HL-60 (cell line): Measurements from ENCODE around the gene EBI3.
A peak's percentile ranks its signal among the peaks of the same experiment; 100 is the strongest.

ENCODE experiments used
- DNase-seq, 2 experiments: peaks; one replicate each; pipeline ENCODE4 v3.0.0-alpha.2; 2010 to 2020; ENCODE audit warnings: low read depth in 1 of 2, low spot score in 1 of 2
- H3K27ac ChIP-seq: fragments of 250-450 bp; sonication (Bioruptor Pico); replicated peaks from 2 replicates; pipeline ENCODE4 v1.5.1; 2020; ENCODE audit warnings: mild to moderate bottlenecking, moderate library complexity
- H3K27me3 ChIP-seq: fragments of 250-450 bp; sonication (Bioruptor Pico); 2 replicates; pipeline ENCODE4 v1.5.1; 2021; ENCODE audit warnings: mild to moderate bottlenecking, moderate library complexity; ENCODE audit not compliant: insufficient read depth, poor library complexity, severe bottlenecking
- H3K4me3 ChIP-seq: replicated peaks from 2 replicates; pipeline ENCODE4 v1.5.1; 2011; ENCODE audit warnings: mild to moderate bottlenecking, control low read depth, low read length; ENCODE audit not compliant: insufficient read depth
- CTCF ChIP-seq: IDR thresholded peaks from one replicate; pipeline ENCODE4 v1.5.1; 2011; ENCODE audit warnings: low read length, control low read depth, inconsistent platforms; ENCODE audit not compliant: insufficient read depth
- GABPA ChIP-seq: IDR thresholded peaks from 2 replicates; pipeline ENCODE4 v1.6.1; 2012; ENCODE audit warnings: low read depth
- POLR2AphosphoS5 ChIP-seq: IDR thresholded peaks from 2 replicates; pipeline ENCODE4 v1.6.1; 2012; ENCODE audit warnings: low read depth
- REST ChIP-seq: IDR thresholded peaks from 2 replicates; pipeline ENCODE4 v1.6.1; 2012; ENCODE audit warnings: low read depth; ENCODE audit not compliant: insufficient replicate concordance
- SPI1 ChIP-seq: IDR thresholded peaks from 2 replicates; pipeline ENCODE4 v1.6.1; 2012; ENCODE audit warnings: low read depth, mild to moderate bottlenecking, borderline replicate concordance

The EBI3 gene

GRCh38 chr19:4258181-4258580 is 28.9 kb downstream of the EBI3 start:
- DNase-seq, result no peak
- TF ChIP-seq CTCF (no peak), GABPA (no peak), REST (no peak), POLR2AphosphoS5 (no peak), SPI1 (no peak)
- no peak overlapping the region for H3K27ac ChIP-seq
- H3K4me3 ChIP-seq, result no peak overlapping the region
- H3K27me3 ChIP-seq, result no peaks in the 10 kb centered on the region

GRCh38 chr19:4260613-4261191 is 31.4 kb downstream of the EBI3 start:
- TF ChIP-seq POLR2AphosphoS5 (0 out of 2 replicates have a peak, but pooled peaks have one; percentile 21), REST (no peak), SPI1 (peak; percentile 97)
- H3K27me3 ChIP-seq, result no peaks in the 10 kb centered on the region
- H3K4me3 ChIP-seq, result no peak overlapping the region
- H3K27ac ChIP-seq, result no peak overlapping the region
- peak in 1 of 2 experiments; percentile 68 for DNase-seq

GRCh38 chr19:4264812-4265211 is 35.5 kb downstream of the EBI3 start:
- Histone ChIP-seq H3K4me3 (no peak overlapping the region), H3K27ac (no peak overlapping the region), H3K27me3 (no peaks in the 10 kb centered on the region)
- TF ChIP-seq CTCF, result no peak
- peak; percentile 20; the same call in 1 of the 2 replicates for TF ChIP-seq SPI1
- no peak for TF ChIP-seq POLR2AphosphoS5
- DNase-seq, result no peak

- Histone ChIP-seq H3K4me3 (no peak overlapping the region), H3K27ac (no peak overlapping the region), H3K27me3 (no peaks in the 10 kb centered on the region)
- TF ChIP-seq SPI1 (peak; percentile 95), REST (no peak)
- DNase-seq, result peak in 1 of 2 experiments; percentile 73
These were observed 37.1 kb downstream of the EBI3 start for GRCh38 chr19:4266253-4267000.
